DOHH2 (cell line): ENCODE data around the gene TBCD.

ENCODE experiments used
- H3F3A ChIP-seq: fragments of 200-600 bp; sonication (generic), shearing (Covaris generic); 2 replicates; pipeline ENCODE4 v1.6.0; 2016; ENCODE audit warnings: antibody characterized with exemption, mild to moderate bottlenecking; ENCODE audit not compliant: control insufficient read depth, insufficient read depth
- H3K27ac ChIP-seq: fragments of 200-600 bp; sonication (generic); 2 replicates; pipeline ENCODE4 v1.5.1; 2014; ENCODE audit warnings: low read depth, mild to moderate bottlenecking, low read length, moderate library complexity
- H3K27me3 ChIP-seq: fragments of 200-600 bp; sonication (generic); 2 replicates; pipeline ENCODE4 v1.6.1; 2014; ENCODE audit warnings: mild to moderate bottlenecking, low read length, mixed read lengths; ENCODE audit not compliant: control insufficient read depth
- H3K36me3 ChIP-seq: fragments of 200-600 bp; sonication (generic); 2 replicates; pipeline ENCODE4 v1.6.1; 2014; ENCODE audit warnings: mild to moderate bottlenecking, low read length, moderate library complexity, mixed read lengths; ENCODE audit not compliant: control insufficient read depth
- H3K4me1 ChIP-seq: fragments of 200-600 bp; sonication (generic); 2 replicates; pipeline ENCODE4 v1.6.1; 2014; ENCODE audit warnings: mild to moderate bottlenecking, low read length, mixed read lengths; ENCODE audit not compliant: control insufficient read depth
- H3K4me2 ChIP-seq: fragments of 200-600 bp; sonication (generic); 2 replicates; pipeline ENCODE4 v1.6.0; 2014; ENCODE audit warnings: mild to moderate bottlenecking, low read length, moderate library complexity
- H3K4me3 ChIP-seq: fragments of 200-600 bp; sonication (generic); 2 replicates; pipeline ENCODE4 v1.5.1; 2014; ENCODE audit warnings: mild to moderate bottlenecking, low read length, mixed read lengths
- H3K79me2 ChIP-seq: fragments of 200-600 bp; sonication (generic); 2 replicates; pipeline ENCODE4 v1.6.1; 2014; ENCODE audit warnings: mild to moderate bottlenecking, low read length, mixed read lengths; ENCODE audit not compliant: control insufficient read depth
- H3K9me2 ChIP-seq: fragments of 200-600 bp; sonication (generic); replicated peaks from 2 replicates; pipeline ENCODE4 v1.6.1; 2014; ENCODE audit warnings: mild to moderate bottlenecking, low read length, mixed read lengths; ENCODE audit not compliant: control insufficient read depth
- H3K9me3 ChIP-seq: fragments of 200-600 bp; sonication (generic); 2 replicates; pipeline ENCODE4 v1.6.1; 2014; ENCODE audit warnings: antibody characterized with exemption, low read length, mixed read lengths; ENCODE audit not compliant: control insufficient read depth, insufficient read depth
- H4K20me1 ChIP-seq: fragments of 200-600 bp; sonication (generic); 2 replicates; pipeline ENCODE4 v1.6.0; 2014; ENCODE audit warnings: low read depth, mild to moderate bottlenecking, antibody characterized with exemption, low read length, moderate library complexity; ENCODE audit not compliant: control insufficient read depth, insufficient read depth
- EZH2phosphoT487 ChIP-seq: fragments of 200-600 bp; sonication (generic); IDR thresholded peaks from 2 replicates; pipeline ENCODE4 v1.6.1; 2017; ENCODE audit warnings: borderline replicate concordance, mild to moderate bottlenecking, antibody characterized with exemption, low read length, moderate library complexity, mixed read lengths
- TF ChIP-seq, protein P1 (sequence below): fragments of 200-600 bp; sonication (generic); IDR thresholded peaks from one replicate; pipeline ENCODE4 v1.5.1; 2014; ENCODE audit warnings: antibody characterized with exemption, mild to moderate bottlenecking, low read depth, low read length; ENCODE audit not compliant: poor library complexity, severe bottlenecking

TBCD gene

GRCh38 chr17:82927661-82928601, 176.1 kb downstream of the TBCD start:
- no peak overlapping the region for H3K4me2 ChIP-seq
- H3K9me3 ChIP-seq, result no peaks in the 10 kb centered on the region
- no peaks in the 10 kb centered on the region for H3F3A ChIP-seq
- no peaks in the 10 kb centered on the region for H3K27me3 ChIP-seq
- no peak overlapping the region for H3K27ac ChIP-seq
- no peak for TF ChIP-seq EZH2phosphoT487
- TF ChIP-seq, protein P1, sequence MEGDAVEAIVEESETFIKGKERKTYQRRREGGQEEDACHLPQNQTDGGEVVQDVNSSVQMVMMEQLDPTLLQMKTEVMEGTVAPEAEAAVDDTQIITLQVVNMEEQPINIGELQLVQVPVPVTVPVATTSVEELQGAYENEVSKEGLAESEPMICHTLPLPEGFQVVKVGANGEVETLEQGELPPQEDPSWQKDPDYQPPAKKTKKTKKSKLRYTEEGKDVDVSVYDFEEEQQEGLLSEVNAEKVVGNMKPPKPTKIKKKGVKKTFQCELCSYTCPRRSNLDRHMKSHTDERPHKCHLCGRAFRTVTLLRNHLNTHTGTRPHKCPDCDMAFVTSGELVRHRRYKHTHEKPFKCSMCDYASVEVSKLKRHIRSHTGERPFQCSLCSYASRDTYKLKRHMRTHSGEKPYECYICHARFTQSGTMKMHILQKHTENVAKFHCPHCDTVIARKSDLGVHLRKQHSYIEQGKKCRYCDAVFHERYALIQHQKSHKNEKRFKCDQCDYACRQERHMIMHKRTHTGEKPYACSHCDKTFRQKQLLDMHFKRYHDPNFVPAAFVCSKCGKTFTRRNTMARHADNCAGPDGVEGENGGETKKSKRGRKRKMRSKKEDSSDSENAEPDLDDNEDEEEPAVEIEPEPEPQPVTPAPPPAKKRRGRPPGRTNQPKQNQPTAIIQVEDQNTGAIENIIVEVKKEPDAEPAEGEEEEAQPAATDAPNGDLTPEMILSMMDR, result no peak
- no peak overlapping the region for H3K4me3 ChIP-seq
- H3K4me1 ChIP-seq, result no peaks in the 10 kb centered on the region
- peaks cover 52% of the 10 kb centered on the region for H3K36me3 ChIP-seq
- no peaks in the 10 kb centered on the region for H4K20me1 ChIP-seq
- H3K9me2 ChIP-seq, result no peaks in the 10 kb centered on the region
- no peaks in the 10 kb centered on the region for H3K79me2 ChIP-seq

- Histone ChIP-seq H3K4me1 (no peaks in the 10 kb centered on the region), H3K27me3 (no peaks in the 10 kb centered on the region), H3K27ac (no peak overlapping the region), H3K36me3 (peaks cover 49% of the 10 kb centered on the region), H3F3A (no peaks in the 10 kb centered on the region), H3K79me2 (no peaks in the 10 kb centered on the region), H3K4me3 (no peak overlapping the region), H3K9me3 (no peaks in the 10 kb centered on the region), H4K20me1 (no peaks in the 10 kb centered on the region), H3K9me2 (no peaks in the 10 kb centered on the region), H3K4me2 (no peak overlapping the region)
- TF ChIP-seq, protein P1, result no peak
- TF ChIP-seq EZH2phosphoT487, result no peak
These were observed 177.3 kb downstream of the TBCD start for GRCh38 chr17:82929011-82929622.

GRCh38 chr17:82929676-82930042, 177.8 kb downstream of the TBCD start:
- Histone ChIP-seq H4K20me1 (no peaks in the 10 kb centered on the region), H3F3A (no peaks in the 10 kb centered on the region), H3K9me3 (no peaks in the 10 kb centered on the region), H3K36me3 (peaks cover 49% of the 10 kb centered on the region), H3K27me3 (no peaks in the 10 kb centered on the region), H3K79me2 (no peaks in the 10 kb centered on the region), H3K4me2 (no peak overlapping the region), H3K27ac (no peak overlapping the region), H3K4me3 (no peak overlapping the region), H3K9me2 (no peaks in the 10 kb centered on the region), H3K4me1 (no peaks in the 10 kb centered on the region)
- TF ChIP-seq EZH2phosphoT487, result no peak
- TF ChIP-seq, protein P1, result no peak
